ENCODE measurements around the gene RBM17. TPM values are rescaled to one million over a fixed set of nuclear protein-coding genes. Genes with fewer than 3 reads are reported as not detected.

The RBM17 gene
- total RNA-seq, 2 donors from 2014 or later, result 48.5 to 65.0 TPM

DNA sequence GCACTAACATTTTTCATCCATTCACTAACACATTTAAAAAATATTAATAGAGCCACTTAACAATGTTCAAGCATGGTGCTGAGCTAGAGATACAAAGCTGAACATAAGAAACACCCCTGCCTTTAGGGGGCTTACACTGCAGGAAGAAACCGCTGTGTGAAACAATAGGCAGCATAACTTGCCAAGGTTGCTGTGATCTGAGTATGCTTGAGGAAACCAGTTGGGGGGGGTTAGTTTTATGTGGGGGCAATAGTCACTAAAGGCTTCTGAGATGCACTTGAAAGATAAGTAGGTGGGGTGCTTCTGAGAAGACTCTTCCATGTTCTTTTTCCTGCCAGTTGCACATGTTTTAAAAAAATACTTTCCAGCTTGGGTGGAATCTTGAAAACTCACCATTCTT, 2.8 kb downstream of the RBM17 start:
- Histone ChIP-seq H3K27ac (no peak overlapping the region), H3K9me3 (no peaks in the 10 kb centered on the region), H3K36me3 (no peaks in the 10 kb centered on the region), H3K4me3 (no peak overlapping the region), H3K4me1 (ENCODE audit: control insufficient read depth in 1 of 2, low read depth in 2 of 2) (peaks cover 28 to 34% of the 10 kb centered on the region in 2 donors), H3K27me3 (replicated peaks; ENCODE audit: insufficient read depth) (no peaks in the 10 kb centered on the region)
- ATAC-seq (ENCODE audit: insufficient number of reproducible peaks, low FRiP score, low read depth) (no peak), DNase-seq (ENCODE audit: low spot score) (no peak)
- TF ChIP-seq, protein P1, sequence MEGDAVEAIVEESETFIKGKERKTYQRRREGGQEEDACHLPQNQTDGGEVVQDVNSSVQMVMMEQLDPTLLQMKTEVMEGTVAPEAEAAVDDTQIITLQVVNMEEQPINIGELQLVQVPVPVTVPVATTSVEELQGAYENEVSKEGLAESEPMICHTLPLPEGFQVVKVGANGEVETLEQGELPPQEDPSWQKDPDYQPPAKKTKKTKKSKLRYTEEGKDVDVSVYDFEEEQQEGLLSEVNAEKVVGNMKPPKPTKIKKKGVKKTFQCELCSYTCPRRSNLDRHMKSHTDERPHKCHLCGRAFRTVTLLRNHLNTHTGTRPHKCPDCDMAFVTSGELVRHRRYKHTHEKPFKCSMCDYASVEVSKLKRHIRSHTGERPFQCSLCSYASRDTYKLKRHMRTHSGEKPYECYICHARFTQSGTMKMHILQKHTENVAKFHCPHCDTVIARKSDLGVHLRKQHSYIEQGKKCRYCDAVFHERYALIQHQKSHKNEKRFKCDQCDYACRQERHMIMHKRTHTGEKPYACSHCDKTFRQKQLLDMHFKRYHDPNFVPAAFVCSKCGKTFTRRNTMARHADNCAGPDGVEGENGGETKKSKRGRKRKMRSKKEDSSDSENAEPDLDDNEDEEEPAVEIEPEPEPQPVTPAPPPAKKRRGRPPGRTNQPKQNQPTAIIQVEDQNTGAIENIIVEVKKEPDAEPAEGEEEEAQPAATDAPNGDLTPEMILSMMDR (IDR thresholded peaks at IDR 0.05), result no peak

DNA sequence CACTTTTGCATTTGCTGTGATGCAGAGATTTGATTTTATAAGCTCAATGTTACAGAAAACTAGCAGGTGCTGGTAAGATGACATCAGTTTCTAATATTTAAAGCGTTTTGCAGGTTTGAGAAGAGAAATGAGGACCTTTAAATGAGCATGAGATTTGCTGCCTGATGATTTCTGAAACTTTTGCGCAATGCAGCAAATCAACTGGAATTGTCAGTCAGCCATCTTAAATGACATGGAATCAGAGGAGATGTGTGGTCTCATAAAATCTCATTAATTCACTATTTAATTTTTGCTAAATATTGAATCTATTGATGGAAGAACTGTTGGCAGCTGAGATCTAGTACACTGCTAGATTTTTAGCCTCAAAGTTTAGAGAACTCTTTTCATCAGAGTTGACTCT, 3.9 kb downstream of the RBM17 start:
- TF ChIP-seq, protein P1 (IDR thresholded peaks at IDR 0.05), result no peak
- DNase-seq (ENCODE audit: low spot score) (no peak), ATAC-seq (ENCODE audit: insufficient number of reproducible peaks, low FRiP score, low read depth) (no peak)
- H3K4me1 ChIP-seq (ENCODE audit: control insufficient read depth in 1 of 2, low read depth in 2 of 2), result peaks cover 28 to 31% of the 10 kb centered on the region in 2 donors
- H3K36me3 ChIP-seq, result peaks cover 7% of the 10 kb centered on the region
- H3K27me3 ChIP-seq (replicated peaks; ENCODE audit: insufficient read depth), result no peaks in the 10 kb centered on the region
- no peaks in the 10 kb centered on the region for H3K9me3 ChIP-seq
- no peak overlapping the region for H3K4me3 ChIP-seq
- no peak overlapping the region for H3K27ac ChIP-seq

DNA sequence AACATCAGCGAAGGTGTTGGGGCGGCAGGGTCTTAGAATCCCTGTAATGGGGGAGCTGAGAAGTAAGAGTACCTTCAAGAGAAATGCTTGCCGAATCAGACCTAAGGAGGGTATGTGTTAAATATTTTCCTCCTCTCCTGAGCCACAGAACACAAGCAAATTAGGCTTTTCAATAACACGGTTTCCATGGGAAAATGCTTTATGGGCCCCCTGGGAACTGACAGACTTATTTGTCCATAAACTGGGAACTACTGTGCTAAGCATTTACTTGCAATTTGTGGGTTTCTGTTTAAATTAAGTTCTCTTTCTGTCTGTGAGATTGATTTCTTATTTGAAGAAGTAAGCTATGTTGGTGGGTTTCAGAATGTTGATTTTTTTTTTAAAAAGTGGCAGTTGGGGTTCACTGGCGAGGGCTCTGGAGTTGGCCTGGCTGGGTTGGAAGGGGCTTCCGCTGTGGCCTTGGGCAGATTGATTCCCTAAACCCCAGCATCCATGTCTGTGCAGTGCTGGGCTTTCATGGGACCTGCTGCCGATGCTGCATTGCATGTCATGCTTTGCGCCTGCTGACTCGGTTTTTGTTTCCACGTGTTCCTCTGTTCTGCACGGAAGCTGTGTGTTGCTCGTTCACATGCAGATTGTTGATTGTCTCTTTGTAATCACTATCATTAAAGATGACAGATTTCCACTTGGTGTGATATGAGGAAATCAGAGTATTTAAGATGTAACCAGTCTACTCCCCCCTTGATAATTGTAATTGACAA, 7.2 kb downstream of the RBM17 start:
- TF ChIP-seq, protein P1 (IDR thresholded peaks at IDR 0.05), result no peak
- H3K27ac ChIP-seq, result no peak overlapping the region
- H3K36me3 ChIP-seq, result peaks cover 14% of the 10 kb centered on the region
- H3K9me3 ChIP-seq, result no peaks in the 10 kb centered on the region
- DNase-seq (ENCODE audit: low spot score) (no peak), ATAC-seq (ENCODE audit: insufficient number of reproducible peaks, low FRiP score, low read depth) (no peak)
- no peaks in the 10 kb centered on the region for H3K27me3 ChIP-seq (replicated peaks; ENCODE audit: insufficient read depth)
- H3K4me3 ChIP-seq, result no peak overlapping the region
- peaks cover 18 to 22% of the 10 kb centered on the region in 2 donors for H3K4me1 ChIP-seq (ENCODE audit: control insufficient read depth in 1 of 2, low read depth in 2 of 2)

DNA sequence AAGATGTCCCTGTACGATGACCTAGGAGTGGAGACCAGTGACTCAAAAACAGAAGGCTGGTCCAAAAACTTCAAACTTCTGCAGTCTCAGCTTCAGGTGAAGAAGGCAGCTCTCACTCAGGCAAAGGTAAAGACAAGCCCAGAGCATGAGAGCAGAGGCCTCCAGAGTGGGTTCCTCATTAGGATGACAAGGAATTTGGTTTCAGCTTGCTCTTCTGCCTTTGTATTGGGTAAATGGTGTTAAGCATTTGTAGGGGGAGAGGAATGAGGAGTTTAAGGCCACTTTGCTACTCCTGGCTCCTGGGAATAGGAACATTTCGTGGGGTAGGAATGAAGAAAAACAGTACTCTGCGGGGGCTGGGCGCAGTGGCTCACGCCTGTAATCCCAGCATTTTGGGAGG, 8.2 kb downstream of the RBM17 start:
- no peak overlapping the region for H3K27ac ChIP-seq
- TF ChIP-seq, protein P1 (IDR thresholded peaks at IDR 0.05), result no peak
- H3K36me3 ChIP-seq, result peaks cover 22% of the 10 kb centered on the region
- no peaks in the 10 kb centered on the region for H3K27me3 ChIP-seq (replicated peaks; ENCODE audit: insufficient read depth)
- ATAC-seq (ENCODE audit: insufficient number of reproducible peaks, low FRiP score, low read depth), result no peak
- H3K4me3 ChIP-seq, result no peak overlapping the region
- peaks cover 12 to 13% of the 10 kb centered on the region in 2 donors for H3K4me1 ChIP-seq (ENCODE audit: control insufficient read depth in 1 of 2, low read depth in 2 of 2)
- no peak for DNase-seq (ENCODE audit: low spot score)
- H3K9me3 ChIP-seq, result no peaks in the 10 kb centered on the region

DNA sequence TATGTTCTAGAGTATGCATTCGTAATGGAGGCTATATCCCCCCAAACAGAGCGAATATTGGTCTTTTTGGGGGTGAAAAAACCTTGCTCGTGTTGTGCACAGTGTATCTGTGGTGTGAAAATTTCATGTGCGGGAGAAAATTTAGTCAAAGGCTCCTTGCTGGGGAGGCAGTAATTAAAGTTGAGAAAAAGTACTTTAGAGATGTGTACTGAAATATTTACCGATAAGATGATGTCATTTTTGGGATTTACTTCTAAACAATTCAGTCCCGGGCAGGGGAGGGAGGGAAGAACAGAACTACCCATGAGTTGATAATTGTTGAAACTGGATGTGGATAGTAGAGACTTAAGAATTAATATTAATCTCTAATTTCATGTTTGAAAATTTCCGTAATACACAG, 9.3 kb downstream of the RBM17 start:
- DNase-seq (ENCODE audit: low spot score) (no peak), ATAC-seq (ENCODE audit: insufficient number of reproducible peaks, low FRiP score, low read depth) (no peak)
- Histone ChIP-seq H3K9me3 (no peaks in the 10 kb centered on the region), H3K4me1 (ENCODE audit: control insufficient read depth in 1 of 2, low read depth in 2 of 2) (peaks cover 7 to 13% of the 10 kb centered on the region in 2 donors), H3K4me3 (no peak overlapping the region), H3K27ac (no peak overlapping the region), H3K27me3 (replicated peaks; ENCODE audit: insufficient read depth) (no peaks in the 10 kb centered on the region), H3K36me3 (peaks cover 22% of the 10 kb centered on the region)
- TF ChIP-seq, protein P1 (IDR thresholded peaks at IDR 0.05), result no peak

Measured in thoracic aorta (tissue), 2 donors.